ENCODE data around the gene ISLR2. TPM values are rescaled to one million over a fixed set of nuclear protein-coding genes. Genes with fewer than 3 reads are reported as not detected.
A peak's percentile ranks its signal among the peaks of the same experiment; 100 is the strongest.
"Not testable (repeated sequence)": the region's sequence is repeated elsewhere in the genome, so short reads cannot be mapped to it uniquely, and the experiment has no call there.

Gene ISLR2, protein sequence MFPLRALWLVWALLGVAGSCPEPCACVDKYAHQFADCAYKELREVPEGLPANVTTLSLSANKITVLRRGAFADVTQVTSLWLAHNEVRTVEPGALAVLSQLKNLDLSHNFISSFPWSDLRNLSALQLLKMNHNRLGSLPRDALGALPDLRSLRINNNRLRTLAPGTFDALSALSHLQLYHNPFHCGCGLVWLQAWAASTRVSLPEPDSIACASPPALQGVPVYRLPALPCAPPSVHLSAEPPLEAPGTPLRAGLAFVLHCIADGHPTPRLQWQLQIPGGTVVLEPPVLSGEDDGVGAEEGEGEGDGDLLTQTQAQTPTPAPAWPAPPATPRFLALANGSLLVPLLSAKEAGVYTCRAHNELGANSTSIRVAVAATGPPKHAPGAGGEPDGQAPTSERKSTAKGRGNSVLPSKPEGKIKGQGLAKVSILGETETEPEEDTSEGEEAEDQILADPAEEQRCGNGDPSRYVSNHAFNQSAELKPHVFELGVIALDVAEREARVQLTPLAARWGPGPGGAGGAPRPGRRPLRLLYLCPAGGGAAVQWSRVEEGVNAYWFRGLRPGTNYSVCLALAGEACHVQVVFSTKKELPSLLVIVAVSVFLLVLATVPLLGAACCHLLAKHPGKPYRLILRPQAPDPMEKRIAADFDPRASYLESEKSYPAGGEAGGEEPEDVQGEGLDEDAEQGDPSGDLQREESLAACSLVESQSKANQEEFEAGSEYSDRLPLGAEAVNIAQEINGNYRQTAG
- not detected for total RNA-seq
- polyA plus RNA-seq (2013, experiment 1 of 2) = 2.6 TPM
- polyA plus RNA-seq (2013, experiment 2 of 2) = 1.9 TPM
- long read RNA-seq, experiment 1 = 0 reads
- long read RNA-seq, experiment 2 = 0 reads
- long read RNA-seq, experiment 3 = 0 reads
- long read RNA-seq, experiment 4 = 0 reads

DNA sequence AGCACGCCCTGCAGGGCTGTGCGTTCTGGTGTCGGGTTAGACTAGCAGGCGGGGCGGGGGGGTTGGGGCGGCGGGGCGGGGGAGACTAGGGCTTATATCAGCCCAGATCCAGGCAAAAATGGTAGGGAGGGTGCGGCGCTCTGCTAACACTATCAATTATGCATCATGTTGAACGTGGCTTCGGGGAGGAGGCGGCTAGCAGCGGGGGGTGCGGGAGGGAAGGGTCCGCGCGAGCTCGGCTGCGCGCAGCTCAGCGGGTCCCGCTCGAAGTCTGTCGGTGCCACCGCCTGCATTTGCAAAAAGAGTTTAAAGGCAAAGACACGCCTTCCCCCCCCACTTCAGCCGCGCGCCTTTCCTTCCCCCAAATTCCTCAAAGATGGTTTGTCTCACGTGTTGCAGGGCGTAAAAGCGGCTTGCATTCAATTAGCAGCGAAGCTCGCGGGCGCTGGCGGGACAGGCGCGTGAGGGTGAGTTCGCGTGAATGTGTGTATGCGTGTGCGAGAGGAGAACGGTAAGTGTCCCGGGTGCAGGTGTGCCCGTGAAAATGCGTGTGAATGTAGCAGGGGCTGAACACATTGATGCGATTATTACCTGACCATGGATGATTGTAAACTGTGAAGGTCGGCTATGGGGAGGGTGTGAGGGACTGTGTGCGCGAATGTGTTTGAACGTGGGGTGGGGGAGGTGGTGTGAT, at the start of gene ISLR2:
ISLR2 (plus strand) TSS at position 432 of the 694 bp plus-strand sequence. CDS start 2,169 bp downstream, outside the sequence.
- Mint-ChIP-seq H3K4me3 (peak within 1 kb of the TSS; percentile 43), H3K4me1 (peaks cover 28% of the 10 kb centered on the region)
- no peak for DNase-seq

DNA sequence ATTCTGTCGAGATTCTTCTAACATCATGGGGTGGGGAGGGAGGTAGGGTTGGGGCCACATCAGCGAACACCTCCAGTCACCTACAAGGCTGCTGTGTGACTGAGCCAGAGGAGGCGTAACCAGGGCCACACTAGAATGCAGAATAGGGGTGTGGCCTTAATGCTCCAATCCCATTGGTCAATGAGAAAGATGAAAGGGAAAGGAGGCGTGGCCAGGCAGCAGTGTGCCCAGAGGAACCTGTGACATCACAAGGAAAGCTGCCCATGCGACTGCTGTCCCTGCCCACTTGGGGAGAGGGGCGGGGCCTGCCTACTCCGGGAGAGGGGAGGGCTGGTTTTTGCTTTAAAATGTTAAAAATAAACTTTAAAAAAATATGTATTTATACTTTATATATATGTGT, 47.9 kb upstream of the ISLR2 start, which contains the start of gene GOLGA6A:
GOLGA6A (minus strand) TSS at position 101 of the 400 bp plus-strand sequence; CDS start at position 60, 41 bp downstream.
- WGBS, 2 experiments (ENCODE audit: insufficient coverage in 1 of 2, insufficient read length in 1 of 2) = no CpG with 5 or more reads among the region's 7 CpGs
- H3K4me1 ChIP-seq (ENCODE audit: control insufficient read depth, insufficient read depth, low read length); H3K27me3 ChIP-seq (ENCODE audit: control insufficient read depth, insufficient read depth, low read length, poor library complexity, severe bottlenecking); H3K4me1 Mint-ChIP-seq; H3K27ac Mint-ChIP-seq; H3K9ac ChIP-seq (ENCODE audit: extremely low read depth, low read length, poor library complexity, severe bottlenecking); H3K9me3 Mint-ChIP-seq; H3K4me3 ChIP-seq (ENCODE audit: low read length); DNase-seq; H3K9me3 ChIP-seq (ENCODE audit: control insufficient read depth, low read length); H3K27me3 Mint-ChIP-seq (ENCODE audit: insufficient read depth); H3K4me3 Mint-ChIP-seq; H3K36me3 Mint-ChIP-seq (ENCODE audit: low read depth); H3K27ac ChIP-seq (ENCODE audit: low read depth, low read length); H3K36me3 ChIP-seq (ENCODE audit: control insufficient read depth, insufficient read depth, low read length): not testable (repeated sequence)

More for the DNA sequence above, at the start of gene ISLR2:
- Histone ChIP-seq H3K27ac (ENCODE audit: low read depth, low read length) (no peak within 1 kb of the TSS), H3K36me3 (ENCODE audit: control insufficient read depth, insufficient read depth, low read length) (no peaks in the 10 kb centered on the region), H3K9ac (ENCODE audit: extremely low read depth, low read length, poor library complexity, severe bottlenecking) (no peak within 1 kb of the TSS), H3K4me3 (ENCODE audit: low read length) (peak within 1 kb of the TSS; percentile 40), H3K27me3 (ENCODE audit: control insufficient read depth, insufficient read depth, low read length, poor library complexity, severe bottlenecking) (peaks cover 94% of the 10 kb centered on the region), H3K9me3 (ENCODE audit: control insufficient read depth, low read length) (no peaks in the 10 kb centered on the region), H3K4me1 (ENCODE audit: control insufficient read depth, insufficient read depth, low read length) (peaks cover 3% of the 10 kb centered on the region)
- no peaks in the 10 kb centered on the region for H3K9me3 Mint-ChIP-seq
- WGBS, 2 experiments (ENCODE audit: insufficient coverage in 1 of 2, insufficient read length in 1 of 2) = 1 to 2% methylated on average over 29 to 51 of the region's 53 CpGs
- no peaks in the 10 kb centered on the region for H3K36me3 Mint-ChIP-seq (ENCODE audit: low read depth)
- peaks cover 98% of the 10 kb centered on the region for H3K27me3 Mint-ChIP-seq (ENCODE audit: insufficient read depth)
- no peak within 1 kb of the TSS for H3K27ac Mint-ChIP-seq
- TF ChIP-seq, protein P1, sequence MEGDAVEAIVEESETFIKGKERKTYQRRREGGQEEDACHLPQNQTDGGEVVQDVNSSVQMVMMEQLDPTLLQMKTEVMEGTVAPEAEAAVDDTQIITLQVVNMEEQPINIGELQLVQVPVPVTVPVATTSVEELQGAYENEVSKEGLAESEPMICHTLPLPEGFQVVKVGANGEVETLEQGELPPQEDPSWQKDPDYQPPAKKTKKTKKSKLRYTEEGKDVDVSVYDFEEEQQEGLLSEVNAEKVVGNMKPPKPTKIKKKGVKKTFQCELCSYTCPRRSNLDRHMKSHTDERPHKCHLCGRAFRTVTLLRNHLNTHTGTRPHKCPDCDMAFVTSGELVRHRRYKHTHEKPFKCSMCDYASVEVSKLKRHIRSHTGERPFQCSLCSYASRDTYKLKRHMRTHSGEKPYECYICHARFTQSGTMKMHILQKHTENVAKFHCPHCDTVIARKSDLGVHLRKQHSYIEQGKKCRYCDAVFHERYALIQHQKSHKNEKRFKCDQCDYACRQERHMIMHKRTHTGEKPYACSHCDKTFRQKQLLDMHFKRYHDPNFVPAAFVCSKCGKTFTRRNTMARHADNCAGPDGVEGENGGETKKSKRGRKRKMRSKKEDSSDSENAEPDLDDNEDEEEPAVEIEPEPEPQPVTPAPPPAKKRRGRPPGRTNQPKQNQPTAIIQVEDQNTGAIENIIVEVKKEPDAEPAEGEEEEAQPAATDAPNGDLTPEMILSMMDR (conservative IDR thresholded peaks at IDR 0.05) = no peak

DNA sequence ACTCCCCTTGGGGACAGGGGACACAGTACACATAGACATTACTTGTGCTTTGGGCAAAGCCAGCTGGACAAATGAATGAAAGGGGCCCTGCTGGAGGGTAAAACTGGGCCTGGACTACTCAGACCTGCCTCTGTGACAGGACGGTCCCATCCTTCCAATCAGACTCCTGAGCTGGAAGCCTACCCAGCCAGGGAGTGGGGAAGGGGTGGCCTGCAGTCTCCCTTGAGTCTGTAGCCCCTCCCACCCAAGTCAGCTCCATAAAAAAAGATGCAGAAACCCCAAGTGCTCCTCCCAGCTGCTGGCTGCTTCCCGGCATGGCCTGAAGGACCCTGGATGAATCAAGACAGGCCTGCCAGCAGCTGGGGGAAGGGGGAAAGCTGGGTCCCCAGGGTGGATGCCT, 35.8 kb upstream of the ISLR2 start:
- not testable (repeated sequence) for H3K4me3 Mint-ChIP-seq; H3K27ac ChIP-seq (ENCODE audit: low read depth, low read length); H3K27ac Mint-ChIP-seq; H3K9ac ChIP-seq (ENCODE audit: extremely low read depth, low read length, poor library complexity, severe bottlenecking); H3K9me3 ChIP-seq (ENCODE audit: control insufficient read depth, low read length); H3K36me3 ChIP-seq (ENCODE audit: control insufficient read depth, insufficient read depth, low read length); H3K9me3 Mint-ChIP-seq; H3K27me3 ChIP-seq (ENCODE audit: control insufficient read depth, insufficient read depth, low read length, poor library complexity, severe bottlenecking); H3K4me1 Mint-ChIP-seq; H3K4me3 ChIP-seq (ENCODE audit: low read length); DNase-seq; H3K36me3 Mint-ChIP-seq (ENCODE audit: low read depth); H3K27me3 Mint-ChIP-seq (ENCODE audit: insufficient read depth); H3K4me1 ChIP-seq (ENCODE audit: control insufficient read depth, insufficient read depth, low read length)
- WGBS, 2 experiments (ENCODE audit: insufficient coverage in 1 of 2, insufficient read length in 1 of 2) = no CpG with 5 or more reads among the region's 2 CpGs

DNA sequence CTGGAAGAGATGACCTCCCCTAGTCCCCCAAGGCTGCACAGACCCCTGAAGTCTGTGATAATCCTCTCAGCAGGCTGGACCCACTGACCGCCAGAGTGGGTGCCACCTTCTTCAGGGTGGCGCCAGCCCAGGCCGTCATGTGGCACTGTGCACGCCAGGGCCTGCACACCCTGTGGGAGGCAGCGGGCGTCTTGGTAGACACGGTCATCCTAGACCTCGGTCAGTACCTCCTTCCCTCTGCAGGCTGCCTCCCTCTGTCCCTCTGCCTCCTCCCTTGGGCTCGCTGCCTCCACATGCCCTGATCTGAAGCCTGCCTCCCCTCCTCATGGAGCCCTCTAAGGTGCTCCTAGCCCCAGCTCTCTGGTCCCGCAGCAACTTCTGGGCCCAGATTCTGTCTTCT, 34.8 kb upstream of the ISLR2 start:
- 83% methylated on average over 6 of the region's 10 CpGs; no CpG with 5 or more reads in 1 of the 2 experiments for WGBS, 2 experiments (ENCODE audit: insufficient coverage in 1 of 2, insufficient read length in 1 of 2)

DNA sequence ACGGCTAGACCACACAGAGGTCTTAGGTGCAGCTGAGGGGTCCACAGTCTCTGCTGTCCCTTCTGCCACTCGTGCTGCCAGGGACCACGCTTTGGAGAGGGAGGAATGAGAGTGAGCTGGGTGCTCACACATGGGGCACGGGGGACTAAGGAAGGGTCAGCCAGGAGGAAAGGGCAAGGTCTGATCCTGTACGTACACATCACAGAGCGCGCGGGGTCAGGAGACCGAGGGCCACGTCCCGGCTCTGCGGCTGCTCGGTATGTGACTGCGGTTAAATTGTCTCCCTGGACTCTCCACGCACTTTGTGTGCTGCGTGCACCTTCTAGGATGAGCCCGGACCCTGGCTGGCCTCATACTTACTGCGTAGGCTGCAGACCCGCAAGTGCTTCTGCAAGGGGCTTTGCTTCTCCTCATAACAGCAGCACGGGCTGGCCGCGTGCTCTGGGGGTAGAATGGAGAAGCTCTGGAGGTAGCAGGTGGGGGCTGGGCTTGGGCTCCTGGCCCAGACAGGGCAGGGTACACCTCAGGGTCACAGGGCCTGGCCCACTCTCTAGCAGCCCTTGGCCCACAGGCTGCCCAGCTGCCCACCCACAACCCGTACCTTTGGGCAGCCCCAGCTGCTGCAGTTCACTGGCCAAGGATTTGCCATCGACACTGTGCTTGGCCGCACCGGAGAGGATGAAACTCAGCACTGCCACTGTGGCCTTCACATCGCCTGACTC, 33.5 kb upstream of the ISLR2 start:
- H3K4me3 Mint-ChIP-seq; H3K9ac ChIP-seq (ENCODE audit: extremely low read depth, low read length, poor library complexity, severe bottlenecking); H3K36me3 Mint-ChIP-seq (ENCODE audit: low read depth); H3K4me3 ChIP-seq (ENCODE audit: low read length); H3K9me3 ChIP-seq (ENCODE audit: control insufficient read depth, low read length); H3K27ac ChIP-seq (ENCODE audit: low read depth, low read length); H3K9me3 Mint-ChIP-seq; H3K4me1 Mint-ChIP-seq; DNase-seq; H3K27me3 ChIP-seq (ENCODE audit: control insufficient read depth, insufficient read depth, low read length, poor library complexity, severe bottlenecking); H3K4me1 ChIP-seq (ENCODE audit: control insufficient read depth, insufficient read depth, low read length); H3K27me3 Mint-ChIP-seq (ENCODE audit: insufficient read depth); H3K27ac Mint-ChIP-seq; H3K36me3 ChIP-seq (ENCODE audit: control insufficient read depth, insufficient read depth, low read length): not testable (repeated sequence)
- no CpG with 5 or more reads among the region's 27 CpGs for WGBS, 2 experiments (ENCODE audit: insufficient coverage in 1 of 2, insufficient read length in 1 of 2)

More for the DNA sequence above, 34.8 kb upstream of the ISLR2 start:
- not testable (repeated sequence) for DNase-seq; H3K27me3 ChIP-seq (ENCODE audit: control insufficient read depth, insufficient read depth, low read length, poor library complexity, severe bottlenecking); H3K9me3 ChIP-seq (ENCODE audit: control insufficient read depth, low read length); H3K4me1 Mint-ChIP-seq; H3K4me1 ChIP-seq (ENCODE audit: control insufficient read depth, insufficient read depth, low read length); H3K36me3 Mint-ChIP-seq (ENCODE audit: low read depth); H3K4me3 ChIP-seq (ENCODE audit: low read length); H3K4me3 Mint-ChIP-seq; H3K9me3 Mint-ChIP-seq; H3K36me3 ChIP-seq (ENCODE audit: control insufficient read depth, insufficient read depth, low read length); H3K27me3 Mint-ChIP-seq (ENCODE audit: insufficient read depth); H3K27ac Mint-ChIP-seq; H3K27ac ChIP-seq (ENCODE audit: low read depth, low read length); H3K9ac ChIP-seq (ENCODE audit: extremely low read depth, low read length, poor library complexity, severe bottlenecking)
